HG02943 (cell line): ENCODE measurements around the gene SMARCD2.
"Not testable (repeated sequence)": the region's sequence is repeated elsewhere in the genome, so short reads cannot be mapped to it uniquely, and the experiment has no call there.

ENCODE experiments used
- ATAC-seq: cut with Tn5 transposase; IDR thresholded peaks from one replicate; pipeline ENCODE4 v1.9.1; 2021; ENCODE audit warnings: mild to moderate bottlenecking, low read depth, moderate library complexity; ENCODE audit not compliant: unreplicated experiment

Gene SMARCD2

DNA sequence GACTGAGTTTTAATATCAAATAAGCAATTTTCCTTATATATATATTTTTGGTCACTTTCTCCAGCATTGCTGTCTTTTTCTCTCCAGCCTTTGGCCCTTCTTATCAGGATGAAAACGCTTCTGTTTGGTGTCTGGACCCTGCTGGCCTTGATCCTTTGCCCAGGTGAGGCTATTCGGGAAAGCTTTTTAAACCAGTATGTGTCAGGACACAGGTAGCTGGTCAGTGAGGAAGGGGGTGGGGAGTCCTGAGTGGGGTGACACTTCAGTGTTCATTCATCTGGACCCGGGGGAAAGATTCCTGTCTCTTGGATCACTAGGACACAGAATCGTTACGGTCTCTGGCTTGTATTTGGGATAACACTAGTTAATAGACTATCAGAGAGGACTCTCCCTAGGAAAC, 12.2 kb upstream of the SMARCD2 start:
- ATAC-seq: no peak

DNA sequence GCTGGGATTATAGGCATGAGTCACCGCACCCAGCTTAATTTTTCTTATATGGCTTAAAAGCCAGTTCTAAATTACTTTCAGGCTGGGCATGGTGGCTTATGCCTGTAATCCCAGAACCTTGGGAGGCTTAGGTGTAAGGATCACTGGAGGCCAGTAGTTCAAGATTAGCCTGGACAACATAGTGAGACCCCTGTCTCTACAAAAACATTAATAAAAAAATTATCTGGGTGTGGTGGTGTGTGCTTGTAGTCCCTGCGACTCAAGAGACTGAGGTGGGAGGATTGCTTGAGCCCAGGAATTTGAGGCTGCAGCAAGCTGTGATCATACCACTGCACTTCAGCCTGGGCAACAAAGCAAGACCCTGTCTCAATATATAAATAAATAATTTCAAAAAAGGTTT, 10.8 kb upstream of the SMARCD2 start:
- no peak for ATAC-seq

- ATAC-seq: no peak
These were observed 7.9 kb upstream of the SMARCD2 start for GRCh38 chr17:63850401-63850800.

GRCh38 chr17:63848834-63849689, 6.6 kb upstream of the SMARCD2 start:
- ATAC-seq: peak; percentile 55

- no peak for ATAC-seq
These were observed 5.2 kb upstream of the SMARCD2 start for GRCh38 chr17:63847525-63848249.

DNA sequence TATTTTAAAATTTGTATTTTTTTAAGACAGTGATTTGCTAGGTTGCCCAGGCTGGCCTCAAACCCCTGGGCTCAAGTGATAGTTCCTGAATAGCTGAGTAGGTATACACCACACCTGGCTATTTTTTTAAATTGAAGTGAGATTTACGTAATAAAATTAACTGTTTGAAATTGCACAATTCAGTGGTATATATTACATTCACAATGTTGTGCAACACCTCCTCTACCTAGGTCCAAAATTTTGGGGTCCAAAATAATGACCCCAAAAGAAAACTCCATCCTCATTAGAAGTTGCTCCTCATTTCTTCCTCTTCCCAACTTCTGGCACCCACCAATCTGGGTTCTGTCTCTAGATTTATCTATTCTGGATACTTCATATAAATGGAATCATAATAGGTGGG, 3.0 kb upstream of the SMARCD2 start:
- no peak for ATAC-seq

DNA sequence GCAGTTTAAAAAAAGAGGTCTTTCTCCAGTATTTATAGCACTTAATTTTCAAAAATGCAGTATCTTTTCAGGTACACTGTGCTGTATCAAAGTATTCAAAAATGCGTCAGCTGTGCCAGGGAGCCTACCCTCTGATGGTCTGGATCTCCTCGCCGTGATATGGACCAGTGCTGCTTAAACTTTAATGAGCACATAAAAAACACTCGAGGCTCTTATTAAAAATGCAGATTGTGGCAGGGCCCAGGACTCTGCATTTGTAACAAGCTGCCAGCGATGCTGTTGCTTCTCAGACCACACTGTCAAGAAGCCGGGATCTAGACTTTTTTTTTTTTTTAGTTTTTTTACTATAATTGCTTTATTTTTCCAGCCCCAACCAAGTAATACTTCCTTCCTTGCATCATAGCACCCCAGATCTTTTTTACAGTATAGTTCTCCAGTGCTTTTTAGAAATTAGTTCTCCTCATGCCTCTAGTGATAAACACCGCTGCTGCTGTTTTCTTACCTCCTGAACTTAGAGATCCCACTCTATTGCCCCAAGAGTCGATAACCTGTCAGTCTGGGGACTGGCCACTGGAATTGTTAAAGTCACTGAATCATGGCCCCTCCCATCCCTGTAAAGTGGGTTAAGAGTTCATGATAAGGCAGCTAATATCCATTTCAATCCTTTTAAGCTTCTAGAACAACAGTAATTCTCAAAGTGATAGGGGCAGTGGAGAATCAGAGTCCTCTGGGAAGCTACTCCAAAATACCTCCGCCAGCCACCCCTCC, 1.6 kb upstream of the SMARCD2 start:
- no peak for ATAC-seq

DNA sequence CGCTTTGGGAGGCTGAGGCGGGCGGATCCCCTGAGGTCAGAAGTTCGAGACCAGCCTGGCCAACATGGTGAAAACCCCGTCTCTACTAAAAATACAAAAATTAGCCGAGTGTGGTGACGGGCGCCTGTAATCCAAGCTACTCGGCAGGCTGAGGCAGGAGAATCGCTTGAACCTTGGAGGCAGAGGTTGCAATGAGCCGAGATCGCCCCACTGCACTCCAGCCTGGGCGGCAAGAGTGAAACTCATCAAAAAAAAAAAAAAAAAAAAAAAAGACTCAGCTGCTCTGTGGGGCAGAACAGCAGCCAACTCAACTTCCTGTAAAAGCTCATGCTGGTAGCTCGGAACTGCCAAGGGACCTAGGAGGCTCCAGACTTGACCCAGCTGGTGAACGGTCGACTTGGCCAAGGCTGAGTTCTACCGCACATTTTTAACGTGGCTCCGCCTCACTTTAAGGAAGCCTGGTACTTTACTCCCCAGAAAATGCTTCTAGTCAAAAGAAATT, 953 bp upstream of the SMARCD2 start:
- not testable (repeated sequence) for ATAC-seq

GRCh38 chr17:63842173-63842539, 329 bp downstream of the SMARCD2 start:
- ATAC-seq: peak; percentile 22

DNA sequence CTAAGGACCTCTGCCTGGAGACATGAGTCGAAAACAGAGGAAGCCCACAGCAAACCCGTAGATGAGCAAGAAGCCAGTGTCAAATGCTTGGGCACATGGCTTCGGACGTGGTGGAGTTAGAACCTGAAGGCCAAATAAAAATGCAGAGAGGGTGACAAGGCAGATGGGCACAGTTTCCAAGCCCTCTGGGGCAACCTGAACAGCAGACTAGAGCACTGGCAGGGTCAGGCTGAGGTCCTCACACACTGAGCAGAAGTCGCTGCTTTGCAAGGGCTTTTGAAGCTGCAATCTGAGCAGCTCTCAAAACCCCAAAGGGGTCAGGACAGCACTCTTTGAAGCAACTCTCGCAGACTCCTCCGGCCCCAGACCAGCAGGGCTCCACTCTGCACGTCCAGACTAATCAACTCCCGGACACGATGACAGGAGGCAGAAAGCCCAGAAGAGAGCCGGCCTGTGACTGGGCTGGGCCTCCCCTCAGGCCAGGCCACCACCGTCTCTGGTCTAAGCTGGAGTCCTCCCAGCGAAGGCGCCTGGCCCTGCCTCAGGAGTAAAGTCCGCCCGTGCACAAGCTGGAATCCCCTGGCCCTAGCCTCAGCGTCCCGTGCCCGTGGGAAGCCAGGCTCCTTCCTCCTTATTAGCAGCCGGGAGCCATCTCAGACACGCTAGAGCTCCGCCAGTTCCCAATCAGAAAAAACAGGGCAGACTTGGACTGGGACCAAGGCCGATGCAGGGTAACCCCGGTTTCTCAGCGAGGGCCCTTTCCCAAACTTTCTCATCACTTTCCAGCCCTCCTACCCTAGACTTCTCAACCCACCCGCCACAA, 924 bp downstream of the SMARCD2 start:
- no peak for ATAC-seq

- ATAC-seq: no peak
These were observed 1.7 kb downstream of the SMARCD2 start for GRCh38 chr17:63840591-63841349.

GRCh38 chr17:63838631-63839171, 3.8 kb downstream of the SMARCD2 start:
- ATAC-seq: no peak

DNA sequence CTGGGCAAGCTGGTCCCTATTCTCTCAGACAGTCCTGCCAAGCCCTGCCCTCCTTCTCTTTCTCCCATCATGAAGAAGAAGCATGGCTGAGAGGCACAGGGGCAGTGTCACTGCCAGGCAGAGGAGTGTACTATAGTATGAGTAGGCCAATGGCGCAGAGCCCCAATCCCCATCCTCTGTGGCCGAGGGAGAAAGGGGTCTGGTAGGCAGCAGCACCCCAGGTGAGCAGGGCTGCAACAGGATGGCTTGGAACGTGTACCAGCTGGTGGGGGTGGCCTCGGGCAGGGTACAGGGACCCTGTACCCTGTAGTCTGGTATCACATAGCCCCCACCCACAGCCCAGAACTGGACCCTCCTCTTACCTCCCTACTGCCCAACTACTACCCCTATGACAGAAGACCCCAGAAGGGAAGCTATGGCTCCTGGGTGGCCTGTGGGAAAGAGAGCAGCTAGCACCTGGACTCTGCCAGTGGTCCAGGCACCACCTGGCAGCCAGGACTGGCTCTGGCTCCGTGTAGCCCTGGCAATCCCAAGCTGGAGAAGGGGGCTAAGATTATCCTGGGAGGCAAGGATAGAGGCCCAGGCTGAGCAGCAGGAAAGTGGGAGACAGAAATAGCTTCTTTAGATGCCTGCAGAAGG, 4.4 kb downstream of the SMARCD2 start:
- ATAC-seq: no peak

GRCh38 chr17:63837480-63837879, 5.0 kb downstream of the SMARCD2 start:
- no peak for ATAC-seq

DNA sequence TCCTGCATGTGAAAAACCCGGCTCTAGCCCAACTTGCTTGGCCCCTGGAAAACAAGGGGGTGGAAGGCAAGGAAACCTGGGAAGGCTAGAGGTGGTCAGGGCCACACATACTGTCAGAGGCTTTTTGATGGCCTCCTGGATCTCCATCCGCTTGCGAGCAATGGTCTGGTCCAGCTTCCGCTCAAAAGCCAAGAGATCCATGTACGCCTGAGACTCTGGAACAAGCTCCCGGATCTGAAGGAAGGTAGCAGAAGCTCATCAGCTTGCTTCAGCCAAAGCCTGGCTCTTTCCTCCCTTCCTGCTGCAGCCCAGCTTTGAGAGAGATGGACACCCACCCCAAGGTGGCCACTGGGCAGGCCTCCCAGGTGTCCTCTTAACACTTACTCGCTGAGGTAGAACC, 5.7 kb downstream of the SMARCD2 start:
- ATAC-seq: no peak

DNA sequence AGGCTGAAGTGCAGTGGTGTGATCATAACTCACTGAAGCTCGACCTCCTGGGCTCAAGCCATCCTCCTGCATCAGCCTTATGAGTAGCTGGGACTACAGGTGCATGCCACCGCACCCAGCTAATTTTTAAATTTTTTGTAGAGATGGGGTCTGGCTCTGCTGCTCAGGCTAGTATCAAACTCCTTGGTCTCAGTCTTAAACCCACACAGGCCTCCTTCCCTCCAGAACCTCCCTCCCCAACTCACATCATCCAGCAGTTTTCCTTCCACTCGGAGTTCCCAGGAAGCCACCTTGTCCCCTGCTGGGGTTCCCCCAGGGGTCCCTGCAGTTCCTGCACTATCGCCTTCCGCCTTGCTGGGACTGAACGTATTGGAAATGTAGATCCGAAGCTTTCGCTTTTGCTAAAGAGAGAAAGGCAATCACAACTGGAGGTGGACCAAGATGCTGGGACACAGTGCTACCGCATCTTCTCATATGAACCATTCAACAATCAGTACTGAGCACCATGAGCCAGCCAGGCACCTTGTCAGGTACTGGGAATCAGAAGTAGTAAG, 7.2 kb downstream of the SMARCD2 start:
- no peak for ATAC-seq

DNA sequence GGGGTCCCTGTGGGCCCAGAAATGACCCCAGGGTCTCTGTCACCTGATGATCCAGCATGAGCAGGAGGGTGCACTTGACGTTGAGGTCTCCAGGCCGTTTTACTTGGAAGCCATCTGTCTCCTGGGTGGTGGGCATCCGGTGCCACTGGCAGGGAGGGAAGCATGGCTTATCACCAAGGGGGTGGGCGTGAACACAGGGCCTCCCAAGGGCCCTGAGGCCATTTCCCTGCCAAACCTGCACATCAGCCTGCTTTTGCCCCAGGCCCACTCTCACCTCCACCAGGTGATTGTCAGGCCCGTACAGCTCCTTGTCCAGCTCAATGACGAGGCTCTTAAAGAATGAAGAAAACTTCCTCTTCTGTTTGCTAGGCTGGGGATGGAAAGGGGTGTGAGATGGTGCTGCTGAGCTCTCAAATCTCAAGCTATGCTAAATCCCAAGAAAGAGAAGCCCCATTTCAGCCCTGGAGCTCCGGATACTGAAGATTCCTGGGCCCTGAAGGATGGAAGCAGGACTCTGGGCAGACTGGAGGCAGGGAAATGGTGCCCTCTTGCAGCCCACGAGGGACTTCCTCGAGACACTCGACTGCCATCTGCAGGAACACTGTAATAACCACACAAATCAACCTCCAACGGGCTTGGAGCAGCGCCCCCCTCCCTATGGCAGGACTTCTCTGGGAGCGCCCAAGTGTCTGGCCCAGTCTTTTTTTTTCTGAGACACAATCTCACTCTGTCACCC, 7.9 kb downstream of the SMARCD2 start:
- ATAC-seq: no peak
